ENCODE data around the gene ISLR. TPM values are rescaled to one million over a fixed set of nuclear protein-coding genes. Genes with fewer than 3 reads are reported as not detected.

The ISLR gene
- total RNA-seq, 1 donor, result 73.8 TPM

- TF ChIP-seq CTCF (IDR thresholded peaks at IDR 0.05; ENCODE audit: insufficient read depth, low read depth, low read length), result no peak
- DNase-seq (ENCODE audit: low read depth), result no peak
- no peak overlapping the region for H3K4me3 ChIP-seq (ENCODE audit: low read depth, low read length)
Measured at GRCh38 chr15:74138642-74139041, 34.9 kb upstream of the ISLR start.

GRCh38 chr15:74141591-74141990 lies 31.9 kb upstream of the ISLR start:
- no peak for TF ChIP-seq CTCF (IDR thresholded peaks at IDR 0.05; ENCODE audit: insufficient read depth, low read depth, low read length)
- no peak overlapping the region for H3K4me3 ChIP-seq (ENCODE audit: low read depth, low read length)
- no peak for DNase-seq (ENCODE audit: low read depth)

GRCh38 chr15:74144153-74144775 lies 29.2 kb upstream of the ISLR start:
- no peak overlapping the region for H3K4me3 ChIP-seq (ENCODE audit: low read depth, low read length)
- DNase-seq (ENCODE audit: low read depth), result no peak
- peak; percentile 15 for TF ChIP-seq CTCF (IDR thresholded peaks at IDR 0.05; ENCODE audit: insufficient read depth, low read depth, low read length)

- DNase-seq (ENCODE audit: low read depth), result no peak
- TF ChIP-seq CTCF (IDR thresholded peaks at IDR 0.05; ENCODE audit: insufficient read depth, low read depth, low read length), result no peak
- H3K4me3 ChIP-seq (ENCODE audit: low read depth, low read length), result no peak overlapping the region
Measured at GRCh38 chr15:74146277-74146800, 27.2 kb upstream of the ISLR start.

- DNase-seq (ENCODE audit: low read depth), result no peak
- TF ChIP-seq CTCF (IDR thresholded peaks at IDR 0.05; ENCODE audit: insufficient read depth, low read depth, low read length), result no peak
- no peak overlapping the region for H3K4me3 ChIP-seq (ENCODE audit: low read depth, low read length)
Measured at GRCh38 chr15:74147051-74147450, 26.5 kb upstream of the ISLR start.

GRCh38 chr15:74155766-74156417 lies 17.6 kb upstream of the ISLR start:
- no peak for DNase-seq (ENCODE audit: low read depth)
- no peak for TF ChIP-seq CTCF (IDR thresholded peaks at IDR 0.05; ENCODE audit: insufficient read depth, low read depth, low read length)
- no peak overlapping the region for H3K4me3 ChIP-seq (ENCODE audit: low read depth, low read length)

All from fibroblast of villous mesenchyme (primary cell).